Astrocyte (in vitro differentiated cells and primary cell): ENCODE results near the gene TMEM238. TPM values are rescaled to one million over a fixed set of nuclear protein-coding genes. Genes with fewer than 3 reads are reported as not detected.

ENCODE experiments used
- DNase-seq: peaks from one replicate; pipeline ENCODE4 v3.0.0-alpha.2; 2010; ENCODE audit warnings: low read depth
- FAIRE-seq: peaks from 2 replicates; lab custom pipeline; 2011; peaks lifted over from hg19 to GRCh38; lab: Jason Lieb, UNC
- H2AFZ ChIP-seq: 2 replicates; pipeline ENCODE4 v1.6.0; 2012; ENCODE audit warnings: low read depth, low read length, inconsistent platforms
- H3K27ac ChIP-seq: 2 replicates; pipeline ENCODE4 v1.5.1; 2011; ENCODE audit warnings: low read depth, low read length, inconsistent platforms
- H3K27me3 ChIP-seq: 2 replicates; pipeline ENCODE4 v1.6.0; 2011; ENCODE audit warnings: low read length, inconsistent platforms; ENCODE audit not compliant: insufficient read depth
- H3K36me3 ChIP-seq: 2 replicates; pipeline ENCODE4 v1.5.1; 2011; ENCODE audit warnings: low read length, inconsistent platforms; ENCODE audit not compliant: insufficient read depth
- H3K4me1 ChIP-seq: 2 replicates; pipeline ENCODE4 v1.5.1; 2011; ENCODE audit warnings: low read length, inconsistent platforms; ENCODE audit not compliant: insufficient read depth
- H3K4me2 ChIP-seq: 2 replicates; pipeline ENCODE4 v1.6.0; 2012; ENCODE audit warnings: low read length, inconsistent platforms
- H3K4me3 ChIP-seq: 2 replicates; pipeline ENCODE4 v1.5.1; 2011; ENCODE audit warnings: low read depth, mild to moderate bottlenecking, low read length, inconsistent platforms; ENCODE audit not compliant: insufficient read depth
- H3K79me2 ChIP-seq: 2 replicates; pipeline ENCODE4 v1.6.0; 2012; ENCODE audit warnings: mild to moderate bottlenecking, low read length, inconsistent platforms; ENCODE audit not compliant: insufficient read depth
- H3K9ac ChIP-seq: 2 replicates; pipeline ENCODE4 v1.6.0; 2012; ENCODE audit warnings: mild to moderate bottlenecking, low read length, inconsistent platforms
- H3K9me3 ChIP-seq: 2 replicates; pipeline ENCODE4 v1.5.1; 2012; ENCODE audit warnings: low read depth, mild to moderate bottlenecking, low read length, inconsistent platforms; ENCODE audit not compliant: insufficient read depth
- H4K20me1 ChIP-seq: 2 replicates; pipeline ENCODE4 v1.6.0; 2012; ENCODE audit warnings: low read length, inconsistent platforms; ENCODE audit not compliant: insufficient read depth
- H3K27ac Mint-ChIP-seq: one replicate; pipeline ENCODE4 v1.8.0; 2021; ENCODE audit warnings: mild to moderate bottlenecking, mixed read lengths; ENCODE audit not compliant: unreplicated experiment
- H3K27me3 Mint-ChIP-seq: one replicate; pipeline ENCODE4 v1.8.0; 2021; ENCODE audit warnings: low read depth, mixed read lengths; ENCODE audit not compliant: unreplicated experiment
- H3K36me3 Mint-ChIP-seq: one replicate; pipeline ENCODE4 v1.8.0; 2021; ENCODE audit warnings: low read depth, mixed read lengths; ENCODE audit not compliant: unreplicated experiment
- H3K4me1 Mint-ChIP-seq: one replicate; pipeline ENCODE4 v1.8.0; 2021; ENCODE audit warnings: low read depth, mixed read lengths; ENCODE audit not compliant: unreplicated experiment
- H3K4me3 Mint-ChIP-seq: one replicate; pipeline ENCODE4 v1.8.0; 2021; ENCODE audit warnings: mild to moderate bottlenecking, moderate library complexity, mixed read lengths; ENCODE audit not compliant: unreplicated experiment
- H3K9me3 Mint-ChIP-seq: one replicate; pipeline ENCODE4 v1.8.0; 2021; ENCODE audit warnings: mild to moderate bottlenecking, mixed read lengths; ENCODE audit not compliant: unreplicated experiment
- EZH2 ChIP-seq: IDR thresholded peaks from 2 replicates; pipeline ENCODE4 v1.6.1; 2012; ENCODE audit warnings: mild to moderate bottlenecking, low read length, inconsistent platforms; ENCODE audit not compliant: insufficient read depth
- total RNA-seq: library from RNA; stranded (reverse); gene quantifications from 2 replicates; pipeline ENCODE4 v1.2.1, GENCODE V29; 2021
- TF ChIP-seq, protein P1 (sequence below): IDR thresholded peaks from 2 replicates; pipeline ENCODE4 v1.5.1; 2011; ENCODE audit warnings: low read depth, mild to moderate bottlenecking, inconsistent platforms, low read length, moderate library complexity; ENCODE audit not compliant: insufficient read depth

Gene TMEM238
- total RNA-seq, 1 donor from 2014 or later = 2.1 TPM

DNA sequence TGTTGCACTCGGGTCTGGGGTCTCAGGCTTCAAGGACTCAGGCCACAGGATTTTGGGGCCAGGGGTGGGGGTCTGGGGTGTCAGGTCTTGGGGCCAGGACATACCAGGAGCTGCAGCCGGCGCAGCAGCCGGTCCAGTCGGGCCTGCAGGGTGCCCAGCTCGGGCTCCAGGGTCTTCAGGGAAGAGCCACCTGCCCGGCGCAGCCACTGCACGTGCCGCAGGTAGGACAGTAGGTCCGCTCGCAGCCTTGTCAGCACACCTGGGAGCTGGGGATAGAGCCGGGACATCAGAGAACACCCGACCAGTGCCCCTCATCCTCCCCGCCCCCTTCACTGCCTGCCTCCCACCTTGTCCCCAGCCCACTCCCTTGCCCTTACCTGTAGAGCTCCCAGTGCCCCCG lies 16.0 kb downstream of the TMEM238 start:
- H3K27ac Mint-ChIP-seq = no peak overlapping the region
- no peaks in the 10 kb centered on the region for H3K27me3 Mint-ChIP-seq
- Histone ChIP-seq H3K9me3 (no peaks in the 10 kb centered on the region), H2AFZ (no peak overlapping the region), H3K4me1 (peaks cover 29% of the 10 kb centered on the region), H3K36me3 (peaks cover 14% of the 10 kb centered on the region), H3K79me2 (peaks cover 31% of the 10 kb centered on the region), H3K9ac (peak overlapping the region; percentile 88), H3K27ac (no peak overlapping the region), H4K20me1 (peaks cover 36% of the 10 kb centered on the region), H3K27me3 (no peaks in the 10 kb centered on the region), H3K4me3 (peak overlapping the region; percentile 72), H3K4me2 (peak overlapping the region; percentile 97)
- peaks cover 25% of the 10 kb centered on the region for H3K4me1 Mint-ChIP-seq
- peak overlapping the region; percentile 83 for H3K4me3 Mint-ChIP-seq
- TF ChIP-seq, protein P1, sequence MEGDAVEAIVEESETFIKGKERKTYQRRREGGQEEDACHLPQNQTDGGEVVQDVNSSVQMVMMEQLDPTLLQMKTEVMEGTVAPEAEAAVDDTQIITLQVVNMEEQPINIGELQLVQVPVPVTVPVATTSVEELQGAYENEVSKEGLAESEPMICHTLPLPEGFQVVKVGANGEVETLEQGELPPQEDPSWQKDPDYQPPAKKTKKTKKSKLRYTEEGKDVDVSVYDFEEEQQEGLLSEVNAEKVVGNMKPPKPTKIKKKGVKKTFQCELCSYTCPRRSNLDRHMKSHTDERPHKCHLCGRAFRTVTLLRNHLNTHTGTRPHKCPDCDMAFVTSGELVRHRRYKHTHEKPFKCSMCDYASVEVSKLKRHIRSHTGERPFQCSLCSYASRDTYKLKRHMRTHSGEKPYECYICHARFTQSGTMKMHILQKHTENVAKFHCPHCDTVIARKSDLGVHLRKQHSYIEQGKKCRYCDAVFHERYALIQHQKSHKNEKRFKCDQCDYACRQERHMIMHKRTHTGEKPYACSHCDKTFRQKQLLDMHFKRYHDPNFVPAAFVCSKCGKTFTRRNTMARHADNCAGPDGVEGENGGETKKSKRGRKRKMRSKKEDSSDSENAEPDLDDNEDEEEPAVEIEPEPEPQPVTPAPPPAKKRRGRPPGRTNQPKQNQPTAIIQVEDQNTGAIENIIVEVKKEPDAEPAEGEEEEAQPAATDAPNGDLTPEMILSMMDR = no peak
- TF ChIP-seq EZH2 = no peak
- FAIRE-seq (no peak), DNase-seq (no peak)
- peaks cover 12% of the 10 kb centered on the region for H3K36me3 Mint-ChIP-seq
- no peaks in the 10 kb centered on the region for H3K9me3 Mint-ChIP-seq

DNA sequence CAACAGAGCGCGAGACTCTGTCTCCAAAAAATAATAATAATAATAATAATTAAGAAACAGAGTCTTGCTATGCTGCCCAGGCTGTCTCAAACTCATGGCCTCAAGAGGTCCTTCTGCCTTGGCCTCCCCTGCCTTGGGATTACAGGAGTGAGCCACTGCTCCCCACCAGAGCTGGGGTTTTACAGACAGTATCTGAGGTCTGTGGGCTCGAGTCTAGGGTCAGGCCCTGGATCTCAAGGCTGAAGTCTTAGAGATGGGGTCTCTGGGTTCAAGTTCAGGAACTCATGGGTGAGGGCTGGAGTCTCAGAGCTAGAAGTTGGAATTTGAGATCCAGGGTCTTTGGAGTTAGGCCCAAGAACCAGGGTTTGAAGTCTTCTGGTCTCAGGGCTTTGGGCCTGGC lies 17.3 kb downstream of the TMEM238 start:
- TF ChIP-seq, protein P1 = no peak
- no peak for TF ChIP-seq EZH2
- Histone ChIP-seq H3K4me1 (peaks cover 16% of the 10 kb centered on the region), H3K4me3 (no peak overlapping the region), H2AFZ (no peak overlapping the region), H4K20me1 (peaks cover 36% of the 10 kb centered on the region), H3K79me2 (peaks cover 31% of the 10 kb centered on the region), H3K4me2 (no peak overlapping the region), H3K36me3 (peaks cover 14% of the 10 kb centered on the region), H3K27me3 (no peaks in the 10 kb centered on the region), H3K9me3 (no peaks in the 10 kb centered on the region), H3K9ac (no peak overlapping the region), H3K27ac (no peak overlapping the region)
- Mint-ChIP-seq H3K4me3 (peak overlapping the region; percentile 58), H3K27ac (peak overlapping the region; percentile 74), H3K4me1 (peaks cover 21% of the 10 kb centered on the region), H3K9me3 (no peaks in the 10 kb centered on the region), H3K36me3 (peaks cover 12% of the 10 kb centered on the region), H3K27me3 (no peaks in the 10 kb centered on the region)
- no peak for DNase-seq
- no peak for FAIRE-seq

- Histone ChIP-seq H3K79me2 (peaks cover 31% of the 10 kb centered on the region), H3K4me3 (no peak overlapping the region), H3K27ac (no peak overlapping the region), H3K9ac (no peak overlapping the region), H4K20me1 (peaks cover 36% of the 10 kb centered on the region), H3K27me3 (no peaks in the 10 kb centered on the region), H3K4me1 (peaks cover 13% of the 10 kb centered on the region), H2AFZ (no peak overlapping the region), H3K36me3 (peaks cover 14% of the 10 kb centered on the region), H3K9me3 (no peaks in the 10 kb centered on the region), H3K4me2 (no peak overlapping the region)
- H3K27me3 Mint-ChIP-seq = no peaks in the 10 kb centered on the region
- H3K9me3 Mint-ChIP-seq = no peaks in the 10 kb centered on the region
- no peak for DNase-seq
- no peak for FAIRE-seq
- peaks cover 12% of the 10 kb centered on the region for H3K36me3 Mint-ChIP-seq
- peak overlapping the region; percentile 58 for H3K27ac Mint-ChIP-seq
- no peak for TF ChIP-seq EZH2
- TF ChIP-seq, protein P1 = no peak
- H3K4me1 Mint-ChIP-seq = peaks cover 18% of the 10 kb centered on the region
- no peak overlapping the region for H3K4me3 Mint-ChIP-seq
These were observed 18.1 kb downstream of the TMEM238 start for GRCh38 chr19:55365964-55366363.
